Body of pancreas (tissue), 4 donors: ENCODE data around the gene ASB15. TPM values are rescaled to one million over a fixed set of nuclear protein-coding genes. Genes with fewer than 3 reads are reported as not detected.

ENCODE experiments used
- ATAC-seq: fragments of 150-250 bp; one replicate; pipeline ENCODE4 v1.9.1; 2016
- DNase-seq, 4 donors: peaks; one replicate each; pipeline ENCODE4 v3.0.0-alpha.2; 2019
- H3K27ac ChIP-seq, 4 donors: fragments of 200-600 bp; sonication (generic); 1 replicate in 3 of 4; 2 replicates in 1 of 4; pipeline versions ENCODE4 v1.5.1 to v1.6.1; 2016 to 2019; ENCODE audit warnings: mild to moderate bottlenecking in 1 of 4, mixed read lengths in 1 of 4, moderate library complexity in 1 of 4
- H3K27me3 ChIP-seq, 2 donors: fragments of 200-600 bp; sonication (generic); one replicate each; pipeline ENCODE4 v1.6.0; 2016; ENCODE audit warnings: mild to moderate bottlenecking in 1 of 2
- H3K36me3 ChIP-seq, 2 donors: fragments of 200-600 bp; sonication (generic); replicated peaks in 1 of 2; 2 replicates each; pipeline ENCODE4 v1.5.1; 2016; ENCODE audit warnings: low read depth in 2 of 2; ENCODE audit not compliant: insufficient read depth in 1 of 2
- H3K4me1 ChIP-seq: fragments of 200-600 bp; sonication (generic); one replicate; pipeline ENCODE4 v1.6.0; 2016
- H3K4me3 ChIP-seq, 2 donors: fragments of 200-600 bp; sonication (generic); 1 replicate in 1 of 2; 2 replicates in 1 of 2; pipeline ENCODE4 v1.5.1; 2016 to 2019
- H3K9me3 ChIP-seq, 3 donors: fragments of 200-600 bp; sonication (generic); 1 replicate in 2 of 3; 2 replicates in 1 of 3; pipeline ENCODE4 v1.5.1; 2016
- POLR2A ChIP-seq, 3 donors: fragments of 450-650 bp; IDR thresholded peaks; one replicate each; pipeline ENCODE4 v1.6.1; 2016; ENCODE audit warnings: antibody characterized with exemption in 3 of 3, mild to moderate bottlenecking in 2 of 3
- WGBS, 2 donors: methylation state at CpG; one replicate each; pipeline ENCODE4 v1.1.5; 2017; 5-methylcytosine and 5-hydroxymethylcytosine counted together
- intact Hi-C: fragments of 100-400 bp; cut with DNase I; formaldehyde crosslinking; loops from one replicate; pipeline ENCODE4 v1.15.1; 2023
- total RNA-seq, 2 donors: library from RNA; depleted of rRNA; stranded (reverse); fragments of >200 nt; gene quantifications; one replicate each; pipeline ENCODE4 v1.1.0, GENCODE V29; 2016
- TF ChIP-seq, protein P1 (sequence below), 7 experiments: fragments of 450-650 bp in 4 of 7; fragments of 200-600 bp in 3 of 7; sonication (generic) in 3 of 7; IDR thresholded peaks; one replicate each; pipeline ENCODE4 v1.5.1; 2016 to 2019; ENCODE audit warnings: antibody characterized with exemption in 7 of 7

The ASB15 gene
- total RNA-seq, 2 donors from 2014 or later = not detected

- intact Hi-C loops = no loop called here
- no peaks in the 10 kb centered on the region for H3K9me3 ChIP-seq
- DNase-seq (no peak), ATAC-seq (no peak)
- H3K4me3 ChIP-seq = no peak overlapping the region
- H3K27me3 ChIP-seq = no peaks in the 10 kb centered on the region
- WGBS, 2 donors = 41 to 48% methylated on average over 3 of the region's 3 CpGs
- TF ChIP-seq, protein P1, sequence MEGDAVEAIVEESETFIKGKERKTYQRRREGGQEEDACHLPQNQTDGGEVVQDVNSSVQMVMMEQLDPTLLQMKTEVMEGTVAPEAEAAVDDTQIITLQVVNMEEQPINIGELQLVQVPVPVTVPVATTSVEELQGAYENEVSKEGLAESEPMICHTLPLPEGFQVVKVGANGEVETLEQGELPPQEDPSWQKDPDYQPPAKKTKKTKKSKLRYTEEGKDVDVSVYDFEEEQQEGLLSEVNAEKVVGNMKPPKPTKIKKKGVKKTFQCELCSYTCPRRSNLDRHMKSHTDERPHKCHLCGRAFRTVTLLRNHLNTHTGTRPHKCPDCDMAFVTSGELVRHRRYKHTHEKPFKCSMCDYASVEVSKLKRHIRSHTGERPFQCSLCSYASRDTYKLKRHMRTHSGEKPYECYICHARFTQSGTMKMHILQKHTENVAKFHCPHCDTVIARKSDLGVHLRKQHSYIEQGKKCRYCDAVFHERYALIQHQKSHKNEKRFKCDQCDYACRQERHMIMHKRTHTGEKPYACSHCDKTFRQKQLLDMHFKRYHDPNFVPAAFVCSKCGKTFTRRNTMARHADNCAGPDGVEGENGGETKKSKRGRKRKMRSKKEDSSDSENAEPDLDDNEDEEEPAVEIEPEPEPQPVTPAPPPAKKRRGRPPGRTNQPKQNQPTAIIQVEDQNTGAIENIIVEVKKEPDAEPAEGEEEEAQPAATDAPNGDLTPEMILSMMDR (IDR thresholded peaks at IDR 0.05) = no peak
- no peak for TF ChIP-seq POLR2A (IDR thresholded peaks at IDR 0.05)
- no peaks in the 10 kb centered on the region for H3K36me3 ChIP-seq
- H3K4me1 ChIP-seq = no peaks in the 10 kb centered on the region
- H3K27ac ChIP-seq = no peak overlapping the region
These were observed 745 bp upstream of the ASB15 start for GRCh38 chr7:123600876-123601275.

GRCh38 chr7:123602648-123603047, 1.0 kb downstream of the ASB15 start:
- no peak for ATAC-seq
- no peak for TF ChIP-seq POLR2A (IDR thresholded peaks at IDR 0.05)
- TF ChIP-seq, protein P1 (IDR thresholded peaks at IDR 0.05) = no peak
- WGBS, 2 donors = 75 to 80% methylated on average over 3 of the region's 3 CpGs

GRCh38 chr7:123604739-123605138, 3.1 kb downstream of the ASB15 start:
- no peaks in the 10 kb centered on the region for H3K4me1 ChIP-seq
- no peaks in the 10 kb centered on the region for H3K9me3 ChIP-seq
- H3K27ac ChIP-seq = no peak overlapping the region
- intact Hi-C loops = no loop called here
- 24% methylated on average over 3 of the region's 3 CpGs for WGBS, 2 donors
- DNase-seq (no peak), ATAC-seq (no peak)
- no peaks in the 10 kb centered on the region for H3K27me3 ChIP-seq
- no peak for TF ChIP-seq POLR2A (IDR thresholded peaks at IDR 0.05)
- TF ChIP-seq, protein P1 (IDR thresholded peaks at IDR 0.05) = no peak
- no peak overlapping the region for H3K4me3 ChIP-seq
- no peaks in the 10 kb centered on the region for H3K36me3 ChIP-seq

More at GRCh38 chr7:123602648-123603047, 1.0 kb downstream of the ASB15 start:
- intact Hi-C loops = no loop called here
- no peaks in the 10 kb centered on the region for H3K9me3 ChIP-seq
- H3K36me3 ChIP-seq = no peaks in the 10 kb centered on the region
- no peak overlapping the region for H3K4me3 ChIP-seq
- H3K27me3 ChIP-seq = no peaks in the 10 kb centered on the region
- no peaks in the 10 kb centered on the region for H3K4me1 ChIP-seq
- H3K27ac ChIP-seq = no peak overlapping the region
- no peak for DNase-seq

GRCh38 chr7:123607423-123607975, 5.9 kb downstream of the ASB15 start:
- Histone ChIP-seq H3K36me3 (no peaks in the 10 kb centered on the region), H3K27me3 (no peaks in the 10 kb centered on the region), H3K4me3 (no peak overlapping the region), H3K27ac (no peak overlapping the region), H3K9me3 (no peaks in the 10 kb centered on the region), H3K4me1 (no peaks in the 10 kb centered on the region)
- DNase-seq (no peak), ATAC-seq (no peak)
- WGBS, 2 donors = 75 to 79% methylated on average over 4 of the region's 4 CpGs
- no peak for TF ChIP-seq POLR2A (IDR thresholded peaks at IDR 0.05)
- TF ChIP-seq, protein P1 (IDR thresholded peaks at IDR 0.05) = no peak
- intact Hi-C loops = no loop called here
